LNCAP (cell line): ENCODE measurements around the gene TUBB4B.

Experiments used
- CTCF ChIP-seq: fragments of 450-650 bp; IDR thresholded peaks from 2 replicates; pipeline ENCODE4 v1.5.1; 2017; ENCODE audit warnings: mild to moderate bottlenecking

The TUBB4B gene

GRCh38 chr9:137237759-137238726, 3.0 kb upstream of the TUBB4B start:
- no peak for TF ChIP-seq CTCF

- TF ChIP-seq CTCF = no peak
These were observed 708 bp upstream of the TUBB4B start for GRCh38 chr9:137240318-137240840.

GRCh38 chr9:137241490-137242268, 592 bp downstream of the TUBB4B start:
- no peak for TF ChIP-seq CTCF

- no peak for TF ChIP-seq CTCF
These were observed 1.4 kb downstream of the TUBB4B start for GRCh38 chr9:137242269-137243203.

- no peak for TF ChIP-seq CTCF
These were observed 2.8 kb downstream of the TUBB4B start for GRCh38 chr9:137243626-137244485.

- TF ChIP-seq CTCF = no peak
These were observed 3.7 kb downstream of the TUBB4B start for GRCh38 chr9:137244486-137245449.
